ENCODE data around the gene TYW5.

The TYW5 gene

DNA sequence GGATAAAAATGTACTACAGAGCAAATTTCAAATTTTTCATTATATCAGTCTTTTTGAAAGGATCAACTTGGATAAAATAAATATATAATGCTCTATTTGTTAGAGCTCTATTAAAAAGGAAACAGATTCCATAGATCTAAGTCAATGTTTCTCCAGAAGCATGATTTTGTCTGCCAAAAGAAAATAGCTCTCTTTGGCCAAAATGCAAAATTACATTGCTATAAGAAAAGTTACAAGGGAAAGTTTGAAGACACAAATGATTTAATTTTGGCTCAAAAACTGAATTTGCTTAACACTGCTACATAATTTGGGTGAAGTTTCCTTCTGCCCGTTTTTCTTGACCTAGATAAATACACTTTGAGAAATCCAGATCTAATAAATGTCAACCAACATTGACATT, 28.5 kb downstream of the TYW5 start:
- Histone ChIP-seq H3K9me3 (ENCODE audit: insufficient read depth, low read length) (no peaks in the 10 kb centered on the region), H3K79me2 (ENCODE audit: insufficient read depth, low read length) (peaks cover 40% of the 10 kb centered on the region), H2AFZ (ENCODE audit: low read depth, low read length, severe bottlenecking) (no peak overlapping the region), H3K9ac (ENCODE audit: low read length) (no peak overlapping the region), H3K27ac (ENCODE audit: low read depth, low read length) (no peak overlapping the region), H3K4me3 (ENCODE audit: insufficient read depth, low read length, poor library complexity, severe bottlenecking) (no peak overlapping the region), H3K9me2 (replicated peaks; ENCODE audit: insufficient read depth, low read length) (no peaks in the 10 kb centered on the region), H3F3A (ENCODE audit: insufficient read depth) (peaks cover 34% of the 10 kb centered on the region), H4K20me1 (ENCODE audit: low read depth, low read length) (peaks cover 12% of the 10 kb centered on the region; the same call in 1 of the 2 replicates), H3K36me3 (ENCODE audit: low read length) (peaks cover 36% of the 10 kb centered on the region; the same call in 1 of the 2 replicates), H3K27me3 (ENCODE audit: low read length) (no peaks in the 10 kb centered on the region), H3K4me2 (ENCODE audit: low read depth, low read length, poor library complexity, severe bottlenecking) (no peak overlapping the region)
- TF ChIP-seq EZH2phosphoT487 (conservative IDR thresholded peaks at IDR 0.05; ENCODE audit: low read length): no peak
- TF ChIP-seq CTCF (IDR thresholded peaks at IDR 0.05; ENCODE audit: insufficient read depth, low read length, poor library complexity, severe bottlenecking): no peak

- peaks cover 28% of the 10 kb centered on the region; the same call in 1 of the 2 replicates for H3K36me3 ChIP-seq (ENCODE audit: low read length)
- H4K20me1 ChIP-seq (ENCODE audit: low read depth, low read length): peaks cover 13% of the 10 kb centered on the region; the same call in 1 of the 2 replicates
- TF ChIP-seq EZH2phosphoT487 (conservative IDR thresholded peaks at IDR 0.05; ENCODE audit: low read length) (no peak), CTCF (IDR thresholded peaks at IDR 0.05; ENCODE audit: insufficient read depth, low read length, poor library complexity, severe bottlenecking) (no peak)
- H3K27me3 ChIP-seq (ENCODE audit: low read length): no peaks in the 10 kb centered on the region
- H3F3A ChIP-seq (ENCODE audit: insufficient read depth): peaks cover 23% of the 10 kb centered on the region
- H3K9me3 ChIP-seq (ENCODE audit: insufficient read depth, low read length): no peaks in the 10 kb centered on the region
- no peak overlapping the region for H2AFZ ChIP-seq (ENCODE audit: low read depth, low read length, severe bottlenecking)
- H3K9me2 ChIP-seq (replicated peaks; ENCODE audit: insufficient read depth, low read length): no peaks in the 10 kb centered on the region
- H3K27ac ChIP-seq (ENCODE audit: low read depth, low read length): no peak overlapping the region
- no peak overlapping the region for H3K4me3 ChIP-seq (ENCODE audit: insufficient read depth, low read length, poor library complexity, severe bottlenecking)
- no peak overlapping the region for H3K4me2 ChIP-seq (ENCODE audit: low read depth, low read length, poor library complexity, severe bottlenecking)
- H3K9ac ChIP-seq (ENCODE audit: low read length): no peak overlapping the region
- peaks cover 64% of the 10 kb centered on the region for H3K79me2 ChIP-seq (ENCODE audit: insufficient read depth, low read length)
Observed at GRCh38 chr2:199923924-199924323, 31.4 kb downstream of the TYW5 start.

DNA sequence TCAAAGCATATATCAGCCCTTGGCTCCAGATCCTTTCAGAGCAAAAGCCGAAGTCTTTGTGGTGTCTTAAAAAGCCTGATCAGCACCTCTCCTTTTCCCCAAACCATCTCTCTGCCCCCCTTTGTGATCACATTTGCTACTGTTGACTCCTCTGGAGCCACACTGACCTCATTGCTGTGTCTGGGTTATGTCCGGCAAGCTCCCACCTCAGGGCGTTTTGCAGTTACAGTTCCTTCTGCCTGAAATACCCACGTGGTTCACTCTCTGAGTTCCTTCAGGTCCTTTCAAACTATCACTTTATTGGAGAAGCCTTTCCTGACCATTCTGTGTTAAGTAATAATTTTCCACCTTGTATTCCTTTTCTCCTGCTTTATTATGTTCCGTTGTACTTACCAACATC, 32.4 kb downstream of the TYW5 start:
- H2AFZ ChIP-seq (ENCODE audit: low read depth, low read length, severe bottlenecking): no peak overlapping the region
- peaks cover 23% of the 10 kb centered on the region for H3F3A ChIP-seq (ENCODE audit: insufficient read depth)
- peaks cover 75% of the 10 kb centered on the region for H3K79me2 ChIP-seq (ENCODE audit: insufficient read depth, low read length)
- no peak overlapping the region for H3K4me2 ChIP-seq (ENCODE audit: low read depth, low read length, poor library complexity, severe bottlenecking)
- no peak overlapping the region for H3K27ac ChIP-seq (ENCODE audit: low read depth, low read length)
- TF ChIP-seq CTCF (IDR thresholded peaks at IDR 0.05; ENCODE audit: insufficient read depth, low read length, poor library complexity, severe bottlenecking) (no peak), EZH2phosphoT487 (conservative IDR thresholded peaks at IDR 0.05; ENCODE audit: low read length) (no peak)
- H3K9me2 ChIP-seq (replicated peaks; ENCODE audit: insufficient read depth, low read length): no peaks in the 10 kb centered on the region
- H3K9ac ChIP-seq (ENCODE audit: low read length): no peak overlapping the region
- H3K9me3 ChIP-seq (ENCODE audit: insufficient read depth, low read length): no peaks in the 10 kb centered on the region
- H3K36me3 ChIP-seq (ENCODE audit: low read length): peaks cover 28% of the 10 kb centered on the region; the same call in 1 of the 2 replicates
- H3K27me3 ChIP-seq (ENCODE audit: low read length): no peaks in the 10 kb centered on the region
- H4K20me1 ChIP-seq (ENCODE audit: low read depth, low read length): peaks cover 13% of the 10 kb centered on the region; the same call in 1 of the 2 replicates
- H3K4me3 ChIP-seq (ENCODE audit: insufficient read depth, low read length, poor library complexity, severe bottlenecking): no peak overlapping the region

Measured in SU-DHL-6 (cell line).